ENCODE results near the gene ATAD2B. TPM values are rescaled to one million over a fixed set of nuclear protein-coding genes. Genes with fewer than 3 reads are reported as not detected.

Gene ATAD2B
- total RNA-seq, 1 experiment from 2014 or later: 19.7 TPM

DNA sequence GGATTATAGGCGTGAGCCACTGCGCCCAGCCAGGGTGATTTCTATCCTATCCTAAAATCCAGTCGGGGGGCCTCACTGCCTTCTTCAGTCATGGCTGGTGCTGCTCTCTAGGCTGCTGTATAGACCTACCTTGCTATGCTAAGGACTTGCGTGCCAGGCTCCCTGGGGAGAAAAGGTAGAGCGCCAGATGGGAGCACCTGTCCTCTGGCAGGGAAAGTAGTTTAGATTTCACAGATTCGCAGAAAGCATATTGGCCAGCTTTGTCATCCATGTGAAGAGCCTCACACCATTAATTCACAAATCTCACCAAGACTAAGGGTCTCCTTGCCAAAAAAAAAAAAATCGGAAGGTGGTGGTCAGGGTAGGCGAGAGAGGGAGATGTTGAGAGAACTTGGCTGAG lies 217.6 kb downstream of the ATAD2B start:
- peaks cover 4% of the 10 kb centered on the region for H3K36me3 Mint-ChIP-seq (ENCODE audit: insufficient read depth, unreplicated experiment)
- H3K27me3 Mint-ChIP-seq (ENCODE audit: unreplicated experiment): no peaks in the 10 kb centered on the region
- no peak for DNase-seq
- H3K27ac Mint-ChIP-seq (ENCODE audit: unreplicated experiment): no peak overlapping the region
- intact Hi-C loops (cut with micrococcal nuclease; ENCODE audit: unreplicated experiment): no loop called here
- CTCF ChIA-PET: interaction anchor here (0.6 kb wide), 1 partner anchor 218 kb away, joined by 5 read pairs; no protein-coding TSS in a partner anchor
- TF ChIP-seq, protein P1, sequence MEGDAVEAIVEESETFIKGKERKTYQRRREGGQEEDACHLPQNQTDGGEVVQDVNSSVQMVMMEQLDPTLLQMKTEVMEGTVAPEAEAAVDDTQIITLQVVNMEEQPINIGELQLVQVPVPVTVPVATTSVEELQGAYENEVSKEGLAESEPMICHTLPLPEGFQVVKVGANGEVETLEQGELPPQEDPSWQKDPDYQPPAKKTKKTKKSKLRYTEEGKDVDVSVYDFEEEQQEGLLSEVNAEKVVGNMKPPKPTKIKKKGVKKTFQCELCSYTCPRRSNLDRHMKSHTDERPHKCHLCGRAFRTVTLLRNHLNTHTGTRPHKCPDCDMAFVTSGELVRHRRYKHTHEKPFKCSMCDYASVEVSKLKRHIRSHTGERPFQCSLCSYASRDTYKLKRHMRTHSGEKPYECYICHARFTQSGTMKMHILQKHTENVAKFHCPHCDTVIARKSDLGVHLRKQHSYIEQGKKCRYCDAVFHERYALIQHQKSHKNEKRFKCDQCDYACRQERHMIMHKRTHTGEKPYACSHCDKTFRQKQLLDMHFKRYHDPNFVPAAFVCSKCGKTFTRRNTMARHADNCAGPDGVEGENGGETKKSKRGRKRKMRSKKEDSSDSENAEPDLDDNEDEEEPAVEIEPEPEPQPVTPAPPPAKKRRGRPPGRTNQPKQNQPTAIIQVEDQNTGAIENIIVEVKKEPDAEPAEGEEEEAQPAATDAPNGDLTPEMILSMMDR (IDR thresholded peaks at IDR 0.05; ENCODE audit: unreplicated experiment): no peak
- no peaks in the 10 kb centered on the region for H3K4me1 Mint-ChIP-seq (ENCODE audit: low read depth, unreplicated experiment)
- H3K4me3 Mint-ChIP-seq (ENCODE audit: low read depth, unreplicated experiment): no peak overlapping the region
- BruUV-seq (replicated peaks): no TSS peak
- H3K9me3 Mint-ChIP-seq (ENCODE audit: low read depth, unreplicated experiment): no peaks in the 10 kb centered on the region

DNA sequence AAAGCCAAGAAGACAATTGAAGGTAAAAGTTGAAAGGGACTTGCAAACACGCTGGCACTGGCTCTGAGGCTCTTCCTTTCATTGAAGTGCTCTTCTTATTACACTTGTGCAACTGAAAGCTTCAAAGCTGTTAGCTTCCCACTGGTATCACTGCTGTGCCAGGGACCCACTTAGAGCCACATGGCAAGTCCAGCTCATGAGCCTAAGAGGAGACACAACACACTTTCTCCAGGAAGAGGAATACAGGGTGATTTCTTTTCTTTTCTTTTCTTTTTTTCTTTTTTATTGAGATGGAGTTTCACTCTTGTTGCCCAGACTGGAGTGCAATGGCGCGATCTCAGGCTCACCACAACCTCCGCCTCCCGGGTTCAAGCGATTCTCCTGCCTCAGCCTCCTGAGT lies 218.2 kb downstream of the ATAD2B start:
- intact Hi-C loops (cut with micrococcal nuclease; ENCODE audit: unreplicated experiment): no loop called here
- H3K9me3 Mint-ChIP-seq (ENCODE audit: low read depth, unreplicated experiment): no peaks in the 10 kb centered on the region
- BruUV-seq (replicated peaks): no TSS peak
- TF ChIP-seq, protein P1 (IDR thresholded peaks at IDR 0.05; ENCODE audit: unreplicated experiment): no peak
- DNase-seq: no peak
- no peaks in the 10 kb centered on the region for H3K4me1 Mint-ChIP-seq (ENCODE audit: low read depth, unreplicated experiment)
- peaks cover 4% of the 10 kb centered on the region for H3K36me3 Mint-ChIP-seq (ENCODE audit: insufficient read depth, unreplicated experiment)
- H3K4me3 Mint-ChIP-seq (ENCODE audit: low read depth, unreplicated experiment): no peak overlapping the region
- H3K27ac Mint-ChIP-seq (ENCODE audit: unreplicated experiment): no peak overlapping the region
- CTCF ChIA-PET: interaction anchor here (0.6 kb wide), 1 partner anchor 219 kb away, joined by 5 read pairs; no protein-coding TSS in a partner anchor
- H3K27me3 Mint-ChIP-seq (ENCODE audit: unreplicated experiment): no peaks in the 10 kb centered on the region

DNA sequence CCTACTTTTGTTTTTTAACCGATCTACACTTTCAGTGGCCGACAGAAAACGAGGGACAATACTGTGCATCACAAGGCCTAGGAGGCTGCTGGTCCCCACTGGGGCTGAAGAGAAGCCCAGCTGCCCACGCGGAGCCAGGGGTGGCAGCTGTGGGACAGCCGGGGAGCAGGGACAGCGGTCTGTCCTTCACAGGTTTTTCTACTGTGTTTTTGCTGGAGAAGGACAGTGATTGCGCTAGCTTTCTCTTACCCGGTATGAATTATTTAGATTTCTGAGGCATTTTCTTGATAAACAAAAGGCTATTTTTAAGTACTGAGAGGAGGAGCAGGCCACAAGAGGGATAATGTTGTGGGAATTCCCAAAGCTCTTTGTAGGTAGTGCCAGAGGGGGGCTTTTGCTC lies 219.8 kb downstream of the ATAD2B start:
- no peaks in the 10 kb centered on the region for H3K4me1 Mint-ChIP-seq (ENCODE audit: low read depth, unreplicated experiment)
- H3K27me3 Mint-ChIP-seq (ENCODE audit: unreplicated experiment): no peaks in the 10 kb centered on the region
- no peaks in the 10 kb centered on the region for H3K9me3 Mint-ChIP-seq (ENCODE audit: low read depth, unreplicated experiment)
- BruUV-seq (replicated peaks): no TSS peak
- intact Hi-C loops (cut with micrococcal nuclease; ENCODE audit: unreplicated experiment): no loop called here
- no peak overlapping the region for H3K27ac Mint-ChIP-seq (ENCODE audit: unreplicated experiment)
- no peak for DNase-seq
- H3K4me3 Mint-ChIP-seq (ENCODE audit: low read depth, unreplicated experiment): no peak overlapping the region
- peaks cover 4% of the 10 kb centered on the region for H3K36me3 Mint-ChIP-seq (ENCODE audit: insufficient read depth, unreplicated experiment)
- CTCF ChIA-PET: no interaction called here
- TF ChIP-seq, protein P1 (IDR thresholded peaks at IDR 0.05; ENCODE audit: unreplicated experiment): no peak

DNA sequence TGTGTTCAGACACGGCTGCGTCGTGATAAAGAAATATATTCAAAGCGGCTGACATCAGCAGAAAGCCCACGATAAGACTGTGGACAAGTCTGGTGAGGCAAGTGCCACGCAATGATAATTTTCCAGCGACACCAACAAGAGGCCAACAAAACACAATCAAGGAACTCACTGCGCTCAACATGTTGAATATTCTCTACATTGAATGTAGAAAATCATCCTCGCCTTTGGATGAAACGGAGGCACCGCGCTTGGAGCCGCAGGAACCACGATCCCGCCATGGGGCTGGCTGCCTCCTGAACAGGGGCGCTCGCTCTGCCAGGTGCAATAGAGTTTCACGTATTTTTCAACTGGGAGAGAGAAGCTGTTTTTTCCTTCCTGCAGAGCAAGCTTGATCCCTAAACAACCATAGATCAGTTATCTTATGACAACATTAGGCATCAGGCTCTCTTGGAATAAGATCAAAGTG lies 220.3 kb downstream of the ATAD2B start:
- Mint-ChIP-seq H3K36me3 (ENCODE audit: insufficient read depth, unreplicated experiment) (peaks cover 1% of the 10 kb centered on the region), H3K4me3 (ENCODE audit: low read depth, unreplicated experiment) (no peak overlapping the region), H3K9me3 (ENCODE audit: low read depth, unreplicated experiment) (no peaks in the 10 kb centered on the region), H3K27ac (ENCODE audit: unreplicated experiment) (no peak overlapping the region), H3K27me3 (ENCODE audit: unreplicated experiment) (no peaks in the 10 kb centered on the region), H3K4me1 (ENCODE audit: low read depth, unreplicated experiment) (no peaks in the 10 kb centered on the region)
- intact Hi-C loops (cut with micrococcal nuclease; ENCODE audit: unreplicated experiment): no loop called here
- no peak for DNase-seq
- TF ChIP-seq, protein P1 (IDR thresholded peaks at IDR 0.05; ENCODE audit: unreplicated experiment): no peak
- no TSS peak for BruUV-seq (replicated peaks)
- CTCF ChIA-PET: no interaction called here

Measured in Calu3 (cell line).